ENCODE data around the gene PPP2R5D.

PPP2R5D gene

DNA sequence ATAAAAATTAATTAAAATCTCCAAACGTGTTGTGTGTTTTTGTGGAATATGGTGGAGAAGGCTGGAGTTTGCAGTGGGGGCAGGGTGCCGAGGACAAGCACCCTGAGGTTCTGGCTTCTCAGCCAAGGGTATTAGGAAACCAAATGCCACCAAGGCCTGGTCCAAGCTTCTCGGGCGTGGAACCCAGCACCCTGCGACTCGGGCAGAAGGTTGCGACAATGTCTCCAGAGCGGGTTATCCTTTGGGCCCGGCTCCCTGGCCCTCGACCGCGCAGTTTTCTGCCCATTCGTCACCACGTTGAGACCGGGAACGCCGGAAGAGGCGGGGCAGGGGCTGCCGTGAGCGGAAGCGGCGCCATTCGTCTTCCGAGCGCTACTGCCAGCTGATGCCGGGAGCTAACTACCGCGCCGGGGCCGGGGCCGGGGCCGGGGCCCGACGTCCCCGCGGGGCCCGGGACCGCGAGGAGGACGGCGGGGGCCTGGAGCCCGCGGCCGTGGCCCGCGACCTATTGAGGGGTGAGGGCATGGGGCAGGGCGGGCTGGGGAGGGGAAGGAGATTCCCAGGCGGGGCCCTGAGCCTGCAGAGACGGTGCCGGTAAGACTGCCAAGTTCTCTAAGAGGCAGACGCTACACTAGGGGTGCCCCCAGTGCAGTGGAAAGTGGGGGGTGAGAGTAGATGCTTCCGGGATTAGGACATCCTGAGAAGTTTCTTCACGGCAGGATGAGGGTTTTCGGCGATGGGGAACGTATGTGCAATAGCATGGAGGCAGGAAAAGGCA is 37.1 kb downstream of the PPP2R5D start, which contains the start of gene RRP36:
Gene RRP36, plus strand, starts transcription at position 354 of the 778 bp plus-strand sequence. Its CDS starts 32 bp downstream, at position 386.
- H3K27me3 ChIP-seq (ENCODE audit: insufficient read depth, low read length) = no peaks in the 10 kb centered on the region
- H3K4me3 ChIP-seq (ENCODE audit: low read depth, low read length, poor library complexity, severe bottlenecking) = peak within 1 kb of the TSS; percentile 98
- H2AFZ ChIP-seq (ENCODE audit: low read length) = no peak within 1 kb of the TSS
- H3K4me2 ChIP-seq (ENCODE audit: low read length) = peak within 1 kb of the TSS; percentile 79
- peak within 1 kb of the TSS; percentile 79 for H3K27ac ChIP-seq (ENCODE audit: low read depth, low read length, poor library complexity, severe bottlenecking)
- H3K36me3 ChIP-seq (ENCODE audit: insufficient read depth, low read length) = peaks cover 63% of the 10 kb centered on the region
- H4K20me1 ChIP-seq (ENCODE audit: insufficient read depth, low read length) = no peaks in the 10 kb centered on the region
- peak within 1 kb of the TSS; percentile 98 for H3K9ac ChIP-seq (ENCODE audit: low read length)
- no peak for TF ChIP-seq CTCF (IDR thresholded peaks at IDR 0.05; ENCODE audit: low read length)
- H3K9me2 ChIP-seq (ENCODE audit: low read depth, low read length) = no peaks in the 10 kb centered on the region
- no peaks in the 10 kb centered on the region for H3K9me3 ChIP-seq (ENCODE audit: low read length)
- no peaks in the 10 kb centered on the region for H3F3A ChIP-seq (ENCODE audit: insufficient read depth, low read length)
- peaks cover 21% of the 10 kb centered on the region for H3K4me1 ChIP-seq (ENCODE audit: insufficient read depth, low read length, severe bottlenecking)
- peaks cover 14% of the 10 kb centered on the region; the same call in 1 of the 2 replicates for H3K79me2 ChIP-seq (ENCODE audit: insufficient read depth, low read length)

DNA sequence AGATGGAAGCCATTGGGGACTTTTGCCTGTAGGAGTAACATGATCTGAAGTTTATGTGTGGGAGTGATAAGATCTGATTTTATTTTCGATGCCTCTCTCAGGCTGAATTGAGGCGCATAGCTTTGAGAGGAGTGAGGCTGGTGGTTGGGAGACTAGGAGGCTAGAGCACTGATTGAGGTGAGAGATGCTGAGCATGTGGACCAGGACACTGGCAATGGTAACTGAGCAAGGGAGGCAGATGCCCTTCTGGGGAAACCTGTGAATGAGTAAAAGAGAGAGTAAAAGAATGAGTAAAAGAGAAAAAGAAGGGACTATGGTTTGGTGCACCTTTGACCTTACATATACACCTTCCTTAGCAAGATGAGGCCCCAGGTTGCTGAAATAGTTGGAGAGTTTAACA is 40.1 kb downstream of the PPP2R5D start:
- Histone ChIP-seq H2AFZ (ENCODE audit: low read length) (no peak overlapping the region), H3K36me3 (ENCODE audit: insufficient read depth, low read length) (peaks cover 71% of the 10 kb centered on the region), H4K20me1 (ENCODE audit: insufficient read depth, low read length) (no peaks in the 10 kb centered on the region), H3K9ac (ENCODE audit: low read length) (no peak overlapping the region), H3K4me1 (ENCODE audit: insufficient read depth, low read length, severe bottlenecking) (peaks cover 21% of the 10 kb centered on the region), H3K79me2 (ENCODE audit: insufficient read depth, low read length) (peaks cover 14% of the 10 kb centered on the region; the same call in 1 of the 2 replicates), H3K4me3 (ENCODE audit: low read depth, low read length, poor library complexity, severe bottlenecking) (no peak overlapping the region), H3K27me3 (ENCODE audit: insufficient read depth, low read length) (no peaks in the 10 kb centered on the region), H3K27ac (ENCODE audit: low read depth, low read length, poor library complexity, severe bottlenecking) (no peak overlapping the region), H3K9me3 (ENCODE audit: low read length) (no peaks in the 10 kb centered on the region), H3F3A (ENCODE audit: insufficient read depth, low read length) (no peaks in the 10 kb centered on the region), H3K4me2 (ENCODE audit: low read length) (no peak overlapping the region), H3K9me2 (ENCODE audit: low read depth, low read length) (no peaks in the 10 kb centered on the region)
- no peak for TF ChIP-seq EZH2 (IDR thresholded peaks at IDR 0.05; ENCODE audit: borderline replicate concordance, low read length)
- no peak for TF ChIP-seq CTCF (IDR thresholded peaks at IDR 0.05; ENCODE audit: low read length)

GRCh38 chr6:43026365-43026764 is 42.0 kb downstream of the PPP2R5D start:
- H3K4me3 ChIP-seq (ENCODE audit: low read depth, low read length, poor library complexity, severe bottlenecking) = no peak overlapping the region
- peaks cover 14% of the 10 kb centered on the region; the same call in 1 of the 2 replicates for H3K79me2 ChIP-seq (ENCODE audit: insufficient read depth, low read length)
- TF ChIP-seq CTCF (IDR thresholded peaks at IDR 0.05; ENCODE audit: low read length) (no peak), EZH2 (IDR thresholded peaks at IDR 0.05; ENCODE audit: borderline replicate concordance, low read length) (no peak)
- peaks cover 80% of the 10 kb centered on the region for H3K36me3 ChIP-seq (ENCODE audit: insufficient read depth, low read length)
- peaks cover 13% of the 10 kb centered on the region for H3K4me1 ChIP-seq (ENCODE audit: insufficient read depth, low read length, severe bottlenecking)
- no peaks in the 10 kb centered on the region for H3F3A ChIP-seq (ENCODE audit: insufficient read depth, low read length)
- H3K4me2 ChIP-seq (ENCODE audit: low read length) = no peak overlapping the region
- no peaks in the 10 kb centered on the region for H4K20me1 ChIP-seq (ENCODE audit: insufficient read depth, low read length)
- H3K27ac ChIP-seq (ENCODE audit: low read depth, low read length, poor library complexity, severe bottlenecking) = no peak overlapping the region
- no peaks in the 10 kb centered on the region for H3K9me2 ChIP-seq (ENCODE audit: low read depth, low read length)
- H3K9me3 ChIP-seq (ENCODE audit: low read length) = no peaks in the 10 kb centered on the region
- no peak overlapping the region for H3K9ac ChIP-seq (ENCODE audit: low read length)
- H2AFZ ChIP-seq (ENCODE audit: low read length) = no peak overlapping the region
- no peaks in the 10 kb centered on the region for H3K27me3 ChIP-seq (ENCODE audit: insufficient read depth, low read length)

Data from OCI-LY1 (cell line).